OCI-LY1 (cell line): ENCODE measurements around the gene MAGI2.

Experiments used
- EZH2 ChIP-seq: fragments of 200-600 bp; sonication (generic), shearing (Covaris generic); IDR thresholded peaks from 2 replicates; pipeline ENCODE4 v1.8.0; 2017; ENCODE audit warnings: borderline replicate concordance, mixed run types, mild to moderate bottlenecking, antibody characterized with exemption, low read length, moderate library complexity, mixed read lengths
- TF ChIP-seq, protein P1 (sequence below): fragments of 200-600 bp; sonication (generic), shearing (Covaris generic); IDR thresholded peaks from 2 replicates; pipeline ENCODE4 v1.5.1; 2017; ENCODE audit warnings: mild to moderate bottlenecking, antibody characterized with exemption, low read length, moderate library complexity, mixed read lengths

DNA sequence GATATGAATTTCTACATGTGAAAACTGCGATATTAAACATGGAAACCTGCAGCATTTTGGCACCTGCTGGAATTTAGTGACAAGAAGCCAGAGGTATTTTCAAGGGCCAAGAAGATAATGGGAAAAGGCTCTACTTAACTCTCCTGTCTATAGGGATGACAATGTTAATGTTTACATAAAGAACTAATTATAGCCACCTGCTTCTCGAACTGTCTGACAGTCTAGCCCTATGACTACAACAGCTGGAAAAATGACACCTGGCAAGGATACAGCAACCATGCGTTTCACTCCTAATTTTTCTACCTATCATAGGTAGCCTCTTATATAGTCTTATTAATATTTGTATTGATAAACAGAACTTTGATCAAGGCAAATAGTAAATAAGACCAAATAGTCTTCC, 49.6 kb downstream of the MAGI2 start:
- no peak for TF ChIP-seq EZH2
- TF ChIP-seq, protein P1, sequence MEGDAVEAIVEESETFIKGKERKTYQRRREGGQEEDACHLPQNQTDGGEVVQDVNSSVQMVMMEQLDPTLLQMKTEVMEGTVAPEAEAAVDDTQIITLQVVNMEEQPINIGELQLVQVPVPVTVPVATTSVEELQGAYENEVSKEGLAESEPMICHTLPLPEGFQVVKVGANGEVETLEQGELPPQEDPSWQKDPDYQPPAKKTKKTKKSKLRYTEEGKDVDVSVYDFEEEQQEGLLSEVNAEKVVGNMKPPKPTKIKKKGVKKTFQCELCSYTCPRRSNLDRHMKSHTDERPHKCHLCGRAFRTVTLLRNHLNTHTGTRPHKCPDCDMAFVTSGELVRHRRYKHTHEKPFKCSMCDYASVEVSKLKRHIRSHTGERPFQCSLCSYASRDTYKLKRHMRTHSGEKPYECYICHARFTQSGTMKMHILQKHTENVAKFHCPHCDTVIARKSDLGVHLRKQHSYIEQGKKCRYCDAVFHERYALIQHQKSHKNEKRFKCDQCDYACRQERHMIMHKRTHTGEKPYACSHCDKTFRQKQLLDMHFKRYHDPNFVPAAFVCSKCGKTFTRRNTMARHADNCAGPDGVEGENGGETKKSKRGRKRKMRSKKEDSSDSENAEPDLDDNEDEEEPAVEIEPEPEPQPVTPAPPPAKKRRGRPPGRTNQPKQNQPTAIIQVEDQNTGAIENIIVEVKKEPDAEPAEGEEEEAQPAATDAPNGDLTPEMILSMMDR: no peak
